Kidney capillary endothelial cell (primary cell): Measurements from ENCODE around the gene IL18RAP.

Experiments used
- DNase-seq: peaks from one replicate; pipeline ENCODE4 v3.0.0-alpha.2; 2018; ENCODE audit warnings: low spot score

Gene IL18RAP

GRCh38 chr2:102422910-102423309, at the start of gene IL18RAP:
Gene IL18RAP (plus strand): TSS chr2:102423160. CDS start chr2:102423278, 118 bp downstream.
- DNase-seq = no peak

GRCh38 chr2:102376052-102376591, 46.8 kb upstream of the IL18RAP start:
- no peak for DNase-seq

- DNase-seq = no peak
Observed at GRCh38 chr2:102383722-102384121, 39.2 kb upstream of the IL18RAP start.

GRCh38 chr2:102385522-102385921, 37.4 kb upstream of the IL18RAP start:
- no peak for DNase-seq

- DNase-seq = no peak
Observed at GRCh38 chr2:102386004-102386403, 37.0 kb upstream of the IL18RAP start.

GRCh38 chr2:102386867-102387541, 36.0 kb upstream of the IL18RAP start:
- DNase-seq = no peak

GRCh38 chr2:102387763-102388546, 35.0 kb upstream of the IL18RAP start:
- DNase-seq = no peak

- no peak for DNase-seq
Observed at GRCh38 chr2:102391565-102391964, 31.4 kb upstream of the IL18RAP start.

- DNase-seq = no peak
Observed at GRCh38 chr2:102392096-102392495, 30.9 kb upstream of the IL18RAP start.

- no peak for DNase-seq
Observed at GRCh38 chr2:102392942-102393341, 30.0 kb upstream of the IL18RAP start.

GRCh38 chr2:102396012-102396411, 26.9 kb upstream of the IL18RAP start:
- no peak for DNase-seq

GRCh38 chr2:102397209-102397608, 25.8 kb upstream of the IL18RAP start:
- no peak for DNase-seq

- no peak for DNase-seq
Observed at GRCh38 chr2:102399499-102400141, 23.3 kb upstream of the IL18RAP start.

GRCh38 chr2:102401456-102401855, 21.5 kb upstream of the IL18RAP start:
- DNase-seq = no peak

GRCh38 chr2:102401865-102402264, 21.1 kb upstream of the IL18RAP start:
- no peak for DNase-seq

- no peak for DNase-seq
Observed at GRCh38 chr2:102410952-102411351, 12.0 kb upstream of the IL18RAP start.

GRCh38 chr2:102412199-102412598, 10.8 kb upstream of the IL18RAP start:
- no peak for DNase-seq

GRCh38 chr2:102417946-102418345, 5.0 kb upstream of the IL18RAP start:
- DNase-seq = no peak

- no peak for DNase-seq
Observed at GRCh38 chr2:102418421-102418961, 4.5 kb upstream of the IL18RAP start.

- no peak for DNase-seq
Observed at GRCh38 chr2:102420290-102420689, 2.7 kb upstream of the IL18RAP start.

- no peak for DNase-seq
Observed at GRCh38 chr2:102421890-102422759, 835 bp upstream of the IL18RAP start.
